HEK293 (cell line): ENCODE results near the gene PRX.
A peak's percentile ranks its signal among the peaks of the same experiment; 100 is the strongest.

Experiments
- HOXC10 ChIP-seq: sonication (generic); formaldehyde crosslinking; IDR thresholded peaks from 2 replicates; pipeline ENCODE4 v1.8.1; 2023; ENCODE audit warnings: mild to moderate bottlenecking, missing genetic modification reagents
- KLF7 ChIP-seq: fragments of 450-650 bp; formaldehyde crosslinking; IDR thresholded peaks from 2 replicates; pipeline ENCODE4 v1.5.1; 2016; ENCODE audit warnings: missing biosample characterization, missing genetic modification characterization, borderline replicate concordance
- PATZ1 ChIP-seq: fragments of 450-650 bp; formaldehyde crosslinking; IDR thresholded peaks from 2 replicates; pipeline ENCODE4 v1.5.1; 2016; ENCODE audit warnings: missing biosample characterization, missing genetic modification characterization
- PRDM1 ChIP-seq: fragments of 450-650 bp; formaldehyde crosslinking; IDR thresholded peaks from 2 replicates; pipeline ENCODE4; 2016; ENCODE audit warnings: missing biosample characterization, missing genetic modification characterization
- PRDM4 ChIP-seq: fragments of 450-650 bp; formaldehyde crosslinking; IDR thresholded peaks from 2 replicates; pipeline ENCODE4 v1.5.1; 2017; ENCODE audit warnings: missing biosample characterization, missing genetic modification characterization
- SP7 ChIP-seq: fragments of 450-650 bp; formaldehyde crosslinking; IDR thresholded peaks from 2 replicates; pipeline ENCODE4 v1.5.1; 2016; ENCODE audit warnings: missing biosample characterization, missing genetic modification characterization
- YY2 ChIP-seq: fragments of 450-650 bp; formaldehyde crosslinking; IDR thresholded peaks from 2 replicates; pipeline ENCODE4 v1.5.1; 2016; ENCODE audit warnings: missing biosample characterization, missing genetic modification characterization
- ZBTB20 ChIP-seq: fragments of 450-650 bp; formaldehyde crosslinking; IDR thresholded peaks from 2 replicates; pipeline ENCODE4 v1.5.1; 2016; ENCODE audit warnings: missing biosample characterization, missing genetic modification characterization
- ZBTB48 ChIP-seq: fragments of 450-650 bp; formaldehyde crosslinking; IDR thresholded peaks from 2 replicates; pipeline ENCODE4 v1.5.1; 2016; ENCODE audit warnings: missing biosample characterization, missing genetic modification characterization
- ZFP69B ChIP-seq: fragments of 450-650 bp; formaldehyde crosslinking; IDR thresholded peaks from 2 replicates; pipeline ENCODE4 v1.5.1; 2016; ENCODE audit warnings: missing biosample characterization, missing genetic modification characterization
- ZNF335 ChIP-seq: fragments of 450-650 bp; formaldehyde crosslinking; conservative IDR thresholded peaks from 2 replicates; pipeline ENCODE4 v1.5.1; 2016; ENCODE audit warnings: missing biosample characterization, missing genetic modification characterization
- ZNF501 ChIP-seq: fragments of 450-650 bp; formaldehyde crosslinking; IDR thresholded peaks from 2 replicates; pipeline ENCODE4 v1.5.1; 2016; ENCODE audit warnings: missing biosample characterization, missing genetic modification characterization
- ZNF548 ChIP-seq: fragments of 450-650 bp; formaldehyde crosslinking; IDR thresholded peaks from 2 replicates; pipeline ENCODE4 v1.5.1; 2016; ENCODE audit warnings: missing biosample characterization, missing genetic modification characterization
- ZNF580 ChIP-seq: fragments of 450-650 bp; formaldehyde crosslinking; IDR thresholded peaks from 2 replicates; pipeline ENCODE4 v1.5.1; 2016; ENCODE audit warnings: missing biosample characterization, missing genetic modification characterization
- ZNF624 ChIP-seq: fragments of 450-650 bp; formaldehyde crosslinking; IDR thresholded peaks from 2 replicates; pipeline ENCODE4 v1.5.1; 2017; ENCODE audit warnings: missing biosample characterization, missing genetic modification characterization
- ZNF654 ChIP-seq: fragments of 450-650 bp; formaldehyde crosslinking; IDR thresholded peaks from 2 replicates; pipeline ENCODE4 v1.5.1; 2016; ENCODE audit warnings: low read depth, missing biosample characterization, missing genetic modification characterization
- ZNF76 ChIP-seq: fragments of 450-650 bp; formaldehyde crosslinking; IDR thresholded peaks from 2 replicates; pipeline ENCODE4; 2016; ENCODE audit warnings: low read depth, missing biosample characterization, missing genetic modification characterization, borderline replicate concordance
- ZNF768 ChIP-seq: fragments of 450-650 bp; formaldehyde crosslinking; IDR thresholded peaks from 2 replicates; pipeline ENCODE4 v1.5.1; 2018; ENCODE audit warnings: missing biosample characterization, mild to moderate bottlenecking, missing genetic modification characterization
- ZSCAN4 ChIP-seq: fragments of 450-650 bp; formaldehyde crosslinking; IDR thresholded peaks from 2 replicates; pipeline ENCODE4 v1.5.1; 2017; ENCODE audit warnings: missing biosample characterization, missing genetic modification characterization
- ZXDB ChIP-seq: fragments of 450-650 bp; formaldehyde crosslinking; IDR thresholded peaks from 2 replicates; pipeline ENCODE4 v1.5.1; 2016; ENCODE audit warnings: missing biosample characterization, missing genetic modification characterization
- TF ChIP-seq, protein P1 (sequence below): fragments of 450-650 bp; formaldehyde crosslinking; IDR thresholded peaks from 2 replicates; pipeline ENCODE4 v1.5.1; 2016; ENCODE audit warnings: missing biosample characterization, missing genetic modification characterization
- TF ChIP-seq, protein P2 (sequence below): fragments of 450-650 bp; formaldehyde crosslinking; IDR thresholded peaks from 2 replicates; pipeline ENCODE4 v1.5.1; 2016; ENCODE audit warnings: missing biosample characterization, missing genetic modification characterization, borderline replicate concordance
- TF ChIP-seq, protein P3 (sequence below): fragments of 450-650 bp; formaldehyde crosslinking; IDR thresholded peaks from 2 replicates; pipeline ENCODE4 v1.5.1; 2016; ENCODE audit warnings: missing biosample characterization, missing genetic modification characterization
- TF ChIP-seq, protein P4 (sequence below): fragments of 450-650 bp; formaldehyde crosslinking; conservative IDR thresholded peaks from 2 replicates; pipeline ENCODE4 v1.5.1; 2016; ENCODE audit warnings: low read depth, missing biosample characterization, missing genetic modification characterization

The PRX gene

DNA sequence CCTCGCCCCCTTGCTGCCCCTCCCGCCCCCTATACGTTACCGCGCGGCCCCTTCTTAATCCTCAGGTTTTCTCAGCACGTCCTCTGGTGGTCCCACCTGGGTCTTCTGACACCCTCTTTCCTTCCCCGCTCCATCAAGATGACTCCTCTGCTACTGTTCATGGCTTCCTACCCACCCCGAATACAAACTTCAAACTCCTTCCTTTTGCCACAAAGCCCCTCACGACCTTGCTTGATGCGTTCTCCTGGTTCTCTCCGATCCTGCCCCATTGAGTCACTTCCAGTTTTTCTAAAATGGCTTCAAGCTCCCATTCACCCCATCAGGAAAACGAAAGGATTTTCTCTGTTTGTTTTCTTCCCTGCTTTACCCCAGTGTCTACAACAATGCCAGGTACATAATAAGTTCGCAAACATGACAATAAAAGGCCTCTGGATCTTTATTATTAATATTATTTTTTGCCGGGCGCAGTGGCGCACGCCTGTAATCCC is 31.7 kb upstream of the PRX start (continued):
- peak; percentile 2; the same call in 1 of the 2 replicates for TF ChIP-seq ZNF76
- TF ChIP-seq, protein P1, sequence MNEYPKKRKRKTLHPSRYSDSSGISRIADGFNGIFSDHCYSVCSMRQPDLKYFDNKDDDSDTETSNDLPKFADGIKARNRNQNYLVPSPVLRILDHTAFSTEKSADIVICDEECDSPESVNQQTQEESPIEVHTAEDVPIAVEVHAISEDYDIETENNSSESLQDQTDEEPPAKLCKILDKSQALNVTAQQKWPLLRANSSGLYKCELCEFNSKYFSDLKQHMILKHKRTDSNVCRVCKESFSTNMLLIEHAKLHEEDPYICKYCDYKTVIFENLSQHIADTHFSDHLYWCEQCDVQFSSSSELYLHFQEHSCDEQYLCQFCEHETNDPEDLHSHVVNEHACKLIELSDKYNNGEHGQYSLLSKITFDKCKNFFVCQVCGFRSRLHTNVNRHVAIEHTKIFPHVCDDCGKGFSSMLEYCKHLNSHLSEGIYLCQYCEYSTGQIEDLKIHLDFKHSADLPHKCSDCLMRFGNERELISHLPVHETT (tag by site-specific recombination): no peak; the same call in 1 of the 2 replicates
- TF ChIP-seq SP7 (tag by site-specific recombination): 0 out of 2 replicates have a peak, but pooled peaks have one; percentile 45
- no peak for TF ChIP-seq ZNF624
- peak; percentile 56; the same call in 1 of the 2 replicates for TF ChIP-seq ZBTB48 (tag by site-specific recombination)
- TF ChIP-seq ZBTB20 (tag by site-specific recombination): 0 out of 2 replicates have a peak, but pooled peaks have one; percentile 35
- TF ChIP-seq KLF7 (tag by site-specific recombination): no peak
- TF ChIP-seq, protein P2, sequence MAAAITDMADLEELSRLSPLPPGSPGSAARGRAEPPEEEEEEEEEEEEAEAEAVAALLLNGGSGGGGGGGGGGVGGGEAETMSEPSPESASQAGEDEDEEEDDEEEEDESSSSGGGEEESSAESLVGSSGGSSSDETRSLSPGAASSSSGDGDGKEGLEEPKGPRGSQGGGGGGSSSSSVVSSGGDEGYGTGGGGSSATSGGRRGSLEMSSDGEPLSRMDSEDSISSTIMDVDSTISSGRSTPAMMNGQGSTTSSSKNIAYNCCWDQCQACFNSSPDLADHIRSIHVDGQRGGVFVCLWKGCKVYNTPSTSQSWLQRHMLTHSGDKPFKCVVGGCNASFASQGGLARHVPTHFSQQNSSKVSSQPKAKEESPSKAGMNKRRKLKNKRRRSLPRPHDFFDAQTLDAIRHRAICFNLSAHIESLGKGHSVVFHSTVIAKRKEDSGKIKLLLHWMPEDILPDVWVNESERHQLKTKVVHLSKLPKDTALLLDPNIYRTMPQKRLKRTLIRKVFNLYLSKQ (tag by site-specific recombination): no peak
- 0 out of 2 replicates have a peak, but pooled peaks have one; percentile 6 for TF ChIP-seq ZSCAN4
- no peak for TF ChIP-seq ZNF548 (tag by site-specific recombination)
- TF ChIP-seq, protein P3, sequence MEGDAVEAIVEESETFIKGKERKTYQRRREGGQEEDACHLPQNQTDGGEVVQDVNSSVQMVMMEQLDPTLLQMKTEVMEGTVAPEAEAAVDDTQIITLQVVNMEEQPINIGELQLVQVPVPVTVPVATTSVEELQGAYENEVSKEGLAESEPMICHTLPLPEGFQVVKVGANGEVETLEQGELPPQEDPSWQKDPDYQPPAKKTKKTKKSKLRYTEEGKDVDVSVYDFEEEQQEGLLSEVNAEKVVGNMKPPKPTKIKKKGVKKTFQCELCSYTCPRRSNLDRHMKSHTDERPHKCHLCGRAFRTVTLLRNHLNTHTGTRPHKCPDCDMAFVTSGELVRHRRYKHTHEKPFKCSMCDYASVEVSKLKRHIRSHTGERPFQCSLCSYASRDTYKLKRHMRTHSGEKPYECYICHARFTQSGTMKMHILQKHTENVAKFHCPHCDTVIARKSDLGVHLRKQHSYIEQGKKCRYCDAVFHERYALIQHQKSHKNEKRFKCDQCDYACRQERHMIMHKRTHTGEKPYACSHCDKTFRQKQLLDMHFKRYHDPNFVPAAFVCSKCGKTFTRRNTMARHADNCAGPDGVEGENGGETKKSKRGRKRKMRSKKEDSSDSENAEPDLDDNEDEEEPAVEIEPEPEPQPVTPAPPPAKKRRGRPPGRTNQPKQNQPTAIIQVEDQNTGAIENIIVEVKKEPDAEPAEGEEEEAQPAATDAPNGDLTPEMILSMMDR (tag by site-specific recombination): peak; percentile 97
- no peak; the same call in none of the 2 replicates for TF ChIP-seq ZNF501 (tag by site-specific recombination)
- peak; percentile 94 for TF ChIP-seq PRDM1 (tag by site-specific recombination)
- TF ChIP-seq ZNF654: peak; percentile 56
- TF ChIP-seq PRDM4: 0 out of 2 replicates have a peak, but pooled peaks have one; percentile 0
- TF ChIP-seq, protein P4, sequence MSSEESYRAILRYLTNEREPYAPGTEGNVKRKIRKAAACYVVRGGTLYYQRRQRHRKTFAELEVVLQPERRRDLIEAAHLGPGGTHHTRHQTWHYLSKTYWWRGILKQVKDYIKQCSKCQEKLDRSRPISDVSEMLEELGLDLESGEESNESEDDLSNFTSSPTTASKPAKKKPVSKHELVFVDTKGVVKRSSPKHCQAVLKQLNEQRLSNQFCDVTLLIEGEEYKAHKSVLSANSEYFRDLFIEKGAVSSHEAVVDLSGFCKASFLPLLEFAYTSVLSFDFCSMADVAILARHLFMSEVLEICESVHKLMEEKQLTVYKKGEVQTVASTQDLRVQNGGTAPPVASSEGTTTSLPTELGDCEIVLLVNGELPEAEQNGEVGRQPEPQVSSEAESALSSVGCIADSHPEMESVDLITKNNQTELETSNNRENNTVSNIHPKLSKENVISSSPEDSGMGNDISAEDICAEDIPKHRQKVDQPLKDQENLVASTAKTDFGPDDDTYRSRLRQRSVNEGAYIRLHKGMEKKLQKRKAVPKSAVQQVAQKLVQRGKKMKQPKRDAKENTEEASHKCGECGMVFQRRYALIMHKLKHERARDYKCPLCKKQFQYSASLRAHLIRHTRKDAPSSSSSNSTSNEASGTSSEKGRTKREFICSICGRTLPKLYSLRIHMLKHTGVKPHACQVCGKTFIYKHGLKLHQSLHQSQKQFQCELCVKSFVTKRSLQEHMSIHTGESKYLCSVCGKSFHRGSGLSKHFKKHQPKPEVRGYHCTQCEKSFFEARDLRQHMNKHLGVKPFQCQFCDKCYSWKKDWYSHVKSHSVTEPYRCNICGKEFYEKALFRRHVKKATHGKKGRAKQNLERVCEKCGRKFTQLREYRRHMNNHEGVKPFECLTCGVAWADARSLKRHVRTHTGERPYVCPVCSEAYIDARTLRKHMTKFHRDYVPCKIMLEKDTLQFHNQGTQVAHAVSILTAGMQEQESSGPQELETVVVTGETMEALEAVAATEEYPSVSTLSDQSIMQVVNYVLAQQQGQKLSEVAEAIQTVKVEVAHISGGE (tag by site-specific recombination): 0 out of 2 replicates have a peak, but pooled peaks have one; percentile 14
- peak; percentile 15 for TF ChIP-seq ZNF335 (tag by site-specific recombination)
- 0 out of 2 replicates have a peak, but pooled peaks have one; percentile 0 for TF ChIP-seq ZNF580 (tag by site-specific recombination)
- 0 out of 2 replicates have a peak, but pooled peaks have one; percentile 43 for TF ChIP-seq ZXDB (tag by site-specific recombination)
- peak; percentile 95 for TF ChIP-seq ZFP69B
- TF ChIP-seq YY2 (tag by site-specific recombination): no peak; the same call in 1 of the 2 replicates
- no peak for TF ChIP-seq ZNF768 (tag by site-specific recombination)
- TF ChIP-seq HOXC10 (CRISPR knock-in tag): no peak
- peak; percentile 96 for TF ChIP-seq PATZ1 (tag by site-specific recombination)
- TF ChIP-seq, all 188 proteins: peak for 27
